Liver (tissue), 9 donors: ENCODE measurements around the gene HIP1. TPM values are rescaled to one million over a fixed set of nuclear protein-coding genes. Genes with fewer than 3 reads are reported as not detected.

Experiments used
- DNase-seq: peaks from one replicate; pipeline ENCODE4 v3.0.0-alpha.2; 2017; ENCODE audit warnings: low spot score
- H3K27ac ChIP-seq, 2 donors: one replicate each; pipeline ENCODE4 v1.7.0; 2013; ENCODE audit warnings: inconsistent platforms in 2 of 2, low read length in 2 of 2, control low read depth in 1 of 2, low read depth in 1 of 2, mild to moderate bottlenecking in 1 of 2
- H3K27me3 ChIP-seq, 4 donors: one replicate each; pipeline versions ENCODE4 v1.6.1 to v1.7.0; 2013; ENCODE audit warnings: low read length in 3 of 4, inconsistent platforms in 1 of 4, mild to moderate bottlenecking in 1 of 4, moderate library complexity in 1 of 4; ENCODE audit not compliant: control insufficient read depth in 4 of 4, insufficient read depth in 4 of 4
- H3K36me3 ChIP-seq, 4 donors: one replicate each; pipeline versions ENCODE4 v1.6.1 to v1.7.0; 2013; ENCODE audit warnings: low read length in 3 of 4, mild to moderate bottlenecking in 3 of 4, low read depth in 1 of 4, moderate library complexity in 1 of 4; ENCODE audit not compliant: control insufficient read depth in 4 of 4, insufficient read depth in 3 of 4
- H3K4me1 ChIP-seq, 4 donors: one replicate each; pipeline versions ENCODE4 v1.6.1 to v1.7.0; 2013; ENCODE audit warnings: low read length in 3 of 4, mild to moderate bottlenecking in 3 of 4, moderate library complexity in 1 of 4; ENCODE audit not compliant: control insufficient read depth in 4 of 4, insufficient read depth in 4 of 4
- H3K4me3 ChIP-seq, 3 donors: one replicate each; pipeline versions ENCODE4 v1.6.1 to v1.7.0; 2013; ENCODE audit warnings: low read length in 3 of 3, control low read depth in 1 of 3, low read depth in 1 of 3, mild to moderate bottlenecking in 1 of 3
- H3K9ac ChIP-seq, 2 donors: one replicate each; pipeline ENCODE4 v1.7.0; 2013; ENCODE audit warnings: low read length in 2 of 2, mild to moderate bottlenecking in 2 of 2, moderate library complexity in 2 of 2, control low read depth in 1 of 2, low read depth in 1 of 2
- H3K9me3 ChIP-seq, 4 donors: one replicate each; pipeline versions ENCODE4 v1.6.1 to v1.7.0; 2013; ENCODE audit warnings: low read length in 3 of 4; ENCODE audit not compliant: control insufficient read depth in 4 of 4
- ATF3 ChIP-seq: IDR thresholded peaks from 2 replicates; pipeline ENCODE4 v1.6.1; 2016; ENCODE audit warnings: antibody characterized with exemption
- CTCF ChIP-seq: fragments of 150-350 bp; IDR thresholded peaks from 2 replicates; pipeline ENCODE4 v1.5.1; 2017; ENCODE audit warnings: improper control_type of control experiment, low read depth, low read length; ENCODE audit not compliant: missing input control
- EGR1 ChIP-seq, 2 donors: IDR thresholded peaks; 2 replicates each; pipeline ENCODE4 v1.6.1; 2016 to 2018; ENCODE audit warnings: antibody characterized with exemption in 2 of 2, low read depth in 2 of 2
- FOXA1 ChIP-seq: IDR thresholded peaks from 2 replicates; pipeline ENCODE4 v1.6.1; 2016; ENCODE audit warnings: antibody characterized with exemption
- FOXA2 ChIP-seq: IDR thresholded peaks from 2 replicates; pipeline ENCODE4 v1.6.1; 2016; ENCODE audit warnings: antibody characterized with exemption
- GABPA ChIP-seq, 2 donors: IDR thresholded peaks in 1 of 2; conservative IDR thresholded peaks in 1 of 2; 2 replicates each; pipeline ENCODE4 v1.6.1; 2016; ENCODE audit warnings: antibody characterized with exemption in 2 of 2, mild to moderate bottlenecking in 1 of 2, moderate library complexity in 1 of 2
- HNF4A ChIP-seq, 2 donors: conservative IDR thresholded peaks; 2 replicates each; pipeline ENCODE4 v1.6.1; 2016; ENCODE audit warnings: antibody characterized with exemption in 2 of 2, mild to moderate bottlenecking in 2 of 2
- HNF4G ChIP-seq: IDR thresholded peaks from 2 replicates; pipeline ENCODE4 v1.6.1; 2016; ENCODE audit warnings: antibody characterized with exemption
- JUND ChIP-seq, 2 donors: IDR thresholded peaks; 2 replicates each; pipeline ENCODE4 v1.6.1; 2016; ENCODE audit warnings: antibody characterized with exemption in 2 of 2
- MAX ChIP-seq: IDR thresholded peaks from 2 replicates; pipeline ENCODE4 v1.6.1; 2016; ENCODE audit warnings: antibody characterized with exemption
- NR2F2 ChIP-seq: IDR thresholded peaks from 2 replicates; pipeline ENCODE4 v1.6.1; 2016; ENCODE audit warnings: antibody characterized with exemption
- RAD21 ChIP-seq, 2 donors: IDR thresholded peaks; 2 replicates each; pipeline ENCODE4 v1.6.1; 2016; ENCODE audit warnings: antibody characterized with exemption in 2 of 2, mild to moderate bottlenecking in 2 of 2
- RXRA ChIP-seq, 2 donors: IDR thresholded peaks; 2 replicates each; pipeline ENCODE4 v1.6.1; 2017 to 2018; ENCODE audit warnings: antibody characterized with exemption in 2 of 2, mild to moderate bottlenecking in 1 of 2
- SP1 ChIP-seq: IDR thresholded peaks from 2 replicates; pipeline ENCODE4 v1.6.1; 2018; ENCODE audit warnings: antibody characterized with exemption, mild to moderate bottlenecking
- TAF1 ChIP-seq: conservative IDR thresholded peaks from 2 replicates; pipeline ENCODE4 v1.6.1; 2016; ENCODE audit warnings: antibody characterized with exemption, mild to moderate bottlenecking
- YY1 ChIP-seq: IDR thresholded peaks from 2 replicates; pipeline ENCODE4 v1.6.1; 2016; ENCODE audit warnings: antibody characterized with exemption, mild to moderate bottlenecking
- ZBTB33 ChIP-seq: IDR thresholded peaks from 2 replicates; pipeline ENCODE4 v1.6.1; 2016; ENCODE audit warnings: antibody characterized with exemption
- WGBS: extraction: QIAGEN DNeasy Blood & Tissue Kit; methylation state at CpG from one replicate; pipeline ENCODE4 v1.1.7; 2013; 5-methylcytosine and 5-hydroxymethylcytosine counted together
- polyA plus RNA-seq, 2 donors: library from polyadenylated mRNA; stranded (reverse) in 1 of 2; unstranded in 1 of 2; fragments of 200-250 nt in 1 of 2; fragments of >200 nt in 1 of 2; fragmentation: Nextera tagmentation in 1 of 2; extraction: Ambion mirVana in 1 of 2; gene quantifications; one replicate each; pipeline versions ENCODE4 v1.2.1 to v1.2.3, GENCODE V29; 2013 to 2015
- total RNA-seq, 2 donors: library from RNA; depleted of rRNA; stranded (reverse); fragments of >200 nt; gene quantifications; one replicate each; pipeline ENCODE4 v1.2.3, GENCODE V29; 2014
- donor health status: healthy.
- donor health status: healthy.
- donor health status: healthy.
- donor health status: healthy.
- donor health status: healthy.

HIP1 gene
- total and polyA plus RNA-seq, 4 donors: 3.8 to 13.6 (median 7.8) TPM

GRCh38 chr7:75698358-75698757 lies 40.4 kb downstream of the HIP1 start:
- no peaks in the 10 kb centered on the region for H3K9me3 ChIP-seq
- no peaks in the 10 kb centered on the region for H3K4me1 ChIP-seq
- no peak overlapping the region for H3K4me3 ChIP-seq
- H3K27ac ChIP-seq: no peak overlapping the region
- no peak overlapping the region for H3K9ac ChIP-seq
- TF ChIP-seq TAF1 (no peak), FOXA2 (no peak), RXRA (IDR thresholded peaks at IDR 0.05) (no peak)
- no peaks in the 10 kb centered on the region for H3K36me3 ChIP-seq
- DNase-seq: no peak
- no peaks in the 10 kb centered on the region for H3K27me3 ChIP-seq

- no peak overlapping the region for H3K27ac ChIP-seq
- H3K4me3 ChIP-seq: no peak overlapping the region
- H3K9ac ChIP-seq: no peak overlapping the region
- H3K36me3 ChIP-seq: no peaks in the 10 kb centered on the region
- no peaks in the 10 kb centered on the region for H3K27me3 ChIP-seq
- no peak for DNase-seq
- no peak for TF ChIP-seq TAF1
- no peak for TF ChIP-seq YY1
- TF ChIP-seq NR2F2: no peak
- no peak for TF ChIP-seq ZBTB33
- TF ChIP-seq FOXA2: no peak
- no peak for TF ChIP-seq JUND (IDR thresholded peaks at IDR 0.05)
- no peak for TF ChIP-seq CTCF
- TF ChIP-seq EGR1 (IDR thresholded peaks at IDR 0.05; ENCODE audit: low read depth in 2 of 2): no peak
- no peak for TF ChIP-seq GABPA (IDR thresholded peaks at IDR 0.05 in 1 of 2, conservative IDR thresholded peaks at IDR 0.05 in 1 of 2)
- no peak for TF ChIP-seq FOXA1
- no peak for TF ChIP-seq RAD21 (IDR thresholded peaks at IDR 0.05)
- TF ChIP-seq MAX: no peak
- TF ChIP-seq HNF4A (conservative IDR thresholded peaks at IDR 0.05): no peak
- no peak for TF ChIP-seq HNF4G
- no peak for TF ChIP-seq ATF3
- TF ChIP-seq SP1: no peak
- H3K4me1 ChIP-seq: peaks cover 0 to 4% (median 0%) of the 10 kb centered on the region in 4 donors
- no peaks in the 10 kb centered on the region for H3K9me3 ChIP-seq
- WGBS: 85% methylated on average over 3 of the region's 4 CpGs
Observed at GRCh38 chr7:75696263-75697037, 42.3 kb downstream of the HIP1 start.
